BE2C (cell line): ENCODE results near the gene ANO2.

Experiments used
- DNase-seq: peaks from one replicate; pipeline ENCODE4 v3.0.0-alpha.2; 2020
- H3K27me3 ChIP-seq: fragments of 250-450 bp; sonication (Bioruptor Pico); 2 replicates; pipeline ENCODE4 v1.5.1; 2020; ENCODE audit warnings: mild to moderate bottlenecking
- H3K36me3 ChIP-seq: fragments of 250-450 bp; sonication (Bioruptor Pico); 2 replicates; pipeline ENCODE4 v1.5.1; 2020; ENCODE audit warnings: mild to moderate bottlenecking
- H3K4me1 ChIP-seq: fragments of 250-450 bp; sonication (Bioruptor Pico); 2 replicates; pipeline ENCODE4 v1.5.1; 2020
- H3K4me3 ChIP-seq: 2 replicates; pipeline ENCODE4 v1.5.1; 2011; ENCODE audit warnings: low read depth, low read length
- H3K9me3 ChIP-seq: fragments of 250-450 bp; sonication (Bioruptor Pico); 2 replicates; pipeline ENCODE4 v1.5.1; 2020
- CTCF ChIP-seq: IDR thresholded peaks from 2 replicates; pipeline ENCODE4 v1.5.1; 2012; ENCODE audit warnings: mild to moderate bottlenecking, low read depth, low read length

The ANO2 gene

GRCh38 chr12:5592310-5592709, 352.7 kb downstream of the ANO2 start:
- no peak overlapping the region for H3K4me3 ChIP-seq
- no peaks in the 10 kb centered on the region for H3K36me3 ChIP-seq
- no peak for DNase-seq
- H3K27me3 ChIP-seq: peaks cover 11% of the 10 kb centered on the region
- H3K9me3 ChIP-seq: no peaks in the 10 kb centered on the region
- no peak for TF ChIP-seq CTCF
- no peaks in the 10 kb centered on the region for H3K4me1 ChIP-seq

DNA sequence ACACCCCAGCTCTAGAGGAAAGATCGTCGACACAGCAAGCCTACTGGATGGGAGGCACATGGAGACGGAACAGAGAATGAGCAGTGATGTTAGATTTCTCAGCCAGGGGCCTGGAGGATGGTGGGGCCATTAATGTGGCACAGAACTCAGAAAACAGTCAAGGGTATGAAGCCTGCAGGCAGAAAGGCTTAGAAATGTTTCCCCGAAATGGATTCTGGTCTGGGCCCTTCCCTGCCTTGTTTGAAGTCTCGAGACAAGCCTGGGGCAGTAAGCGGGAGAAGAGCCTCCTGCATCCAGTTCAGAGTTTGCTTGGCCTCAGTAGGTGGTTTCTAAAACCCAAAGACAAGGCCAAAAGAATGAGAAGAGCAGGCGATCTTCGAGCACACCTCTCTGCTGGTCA, 354.7 kb downstream of the ANO2 start:
- no peak for TF ChIP-seq CTCF
- no peak for DNase-seq
- Histone ChIP-seq H3K36me3 (no peaks in the 10 kb centered on the region), H3K4me3 (no peak overlapping the region), H3K27me3 (peaks cover 24% of the 10 kb centered on the region), H3K4me1 (no peaks in the 10 kb centered on the region), H3K9me3 (no peaks in the 10 kb centered on the region)

- Histone ChIP-seq H3K36me3 (no peaks in the 10 kb centered on the region), H3K27me3 (peaks cover 34% of the 10 kb centered on the region), H3K9me3 (no peaks in the 10 kb centered on the region), H3K4me1 (no peaks in the 10 kb centered on the region), H3K4me3 (no peak overlapping the region)
- DNase-seq: no peak
- no peak for TF ChIP-seq CTCF
Measured at GRCh38 chr12:5589054-5589453, 356.0 kb downstream of the ANO2 start.

DNA sequence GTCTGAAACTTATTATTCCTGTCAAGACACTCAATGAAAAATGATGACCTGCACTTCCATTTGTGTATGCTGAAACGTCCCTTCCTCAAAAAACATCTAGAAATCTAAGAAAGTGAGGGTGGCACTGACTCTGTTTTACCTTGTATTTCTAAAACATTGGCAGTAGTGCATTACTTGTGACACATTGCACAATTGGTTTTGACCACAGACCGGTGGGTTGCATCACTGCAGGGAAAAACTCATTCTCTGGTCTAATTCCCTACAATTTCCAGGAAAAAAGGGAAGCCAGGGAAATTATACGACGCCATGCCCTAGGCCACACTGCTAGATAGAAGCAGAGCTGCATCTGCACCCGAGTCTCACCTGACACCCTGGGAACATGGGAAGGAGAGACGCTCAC, 356.5 kb downstream of the ANO2 start:
- no peaks in the 10 kb centered on the region for H3K9me3 ChIP-seq
- no peak overlapping the region for H3K4me3 ChIP-seq
- no peaks in the 10 kb centered on the region for H3K36me3 ChIP-seq
- no peaks in the 10 kb centered on the region for H3K4me1 ChIP-seq
- peaks cover 34% of the 10 kb centered on the region for H3K27me3 ChIP-seq
- no peak for DNase-seq
- TF ChIP-seq CTCF: no peak

- Histone ChIP-seq H3K36me3 (no peaks in the 10 kb centered on the region), H3K9me3 (no peaks in the 10 kb centered on the region), H3K27me3 (peaks cover 35% of the 10 kb centered on the region), H3K4me3 (no peak overlapping the region), H3K4me1 (no peaks in the 10 kb centered on the region)
- no peak for TF ChIP-seq CTCF
- DNase-seq: no peak
Measured at GRCh38 chr12:5588176-5588575, 356.9 kb downstream of the ANO2 start.

- no peak for DNase-seq
- Histone ChIP-seq H3K36me3 (no peaks in the 10 kb centered on the region), H3K4me1 (no peaks in the 10 kb centered on the region), H3K27me3 (peaks cover 39% of the 10 kb centered on the region), H3K4me3 (no peak overlapping the region), H3K9me3 (no peaks in the 10 kb centered on the region)
- TF ChIP-seq CTCF: no peak
Measured at GRCh38 chr12:5587711-5588121, 357.3 kb downstream of the ANO2 start.
